Prostate gland (tissue), 2 donors: ENCODE measurements around the gene CACNA1H. TPM values are rescaled to one million over a fixed set of nuclear protein-coding genes. Genes with fewer than 3 reads are reported as not detected.
A peak's percentile ranks its signal among the peaks of the same experiment; 100 is the strongest.

Experiments used
- DNase-seq: peaks from one replicate; pipeline ENCODE4 v3.0.0-alpha.2; 2019; ENCODE audit warnings: low spot score
- H3K27ac ChIP-seq, 2 donors: fragments of 200-600 bp; sonication (generic); 2 replicates each; pipeline ENCODE4 v1.5.1; 2017 to 2019
- H3K27me3 ChIP-seq: fragments of 200-600 bp; sonication (generic); replicated peaks from 2 replicates; pipeline ENCODE4 v1.5.1; 2019; ENCODE audit not compliant: insufficient read depth
- H3K36me3 ChIP-seq, 2 donors: fragments of 200-600 bp; sonication (generic); 1 replicate in 1 of 2; 2 replicates in 1 of 2; pipeline versions ENCODE4 v1.5.1 to v1.8.1; 2017 to 2019
- H3K4me1 ChIP-seq: fragments of 200-600 bp; sonication (generic); replicated peaks from 2 replicates; pipeline ENCODE4 v1.5.1; 2019
- H3K4me3 ChIP-seq, 2 donors: fragments of 200-600 bp; sonication (generic); 2 replicates each; pipeline ENCODE4 v1.5.1; 2017 to 2019
- H3K9me3 ChIP-seq: fragments of 200-600 bp; sonication (generic); 2 replicates; pipeline ENCODE4 v1.5.1; 2017
- CTCF ChIP-seq, 4 experiments: fragments of 200-600 bp in 2 of 4; fragments of 450-650 bp in 2 of 4; sonication (generic) in 2 of 4; IDR thresholded peaks; 1 replicate in 3 of 4; 2 replicates in 1 of 4; pipeline ENCODE4 v1.5.1; 2016 to 2019; ENCODE audit warnings: antibody characterized with exemption in 4 of 4, mild to moderate bottlenecking in 2 of 4, moderate library complexity in 2 of 4
- POLR2A ChIP-seq: fragments of 450-650 bp; IDR thresholded peaks from one replicate; pipeline ENCODE4 v1.6.1; 2016; ENCODE audit warnings: antibody characterized with exemption, mild to moderate bottlenecking
- POLR2AphosphoS5 ChIP-seq: sonication (generic); formaldehyde crosslinking; IDR thresholded peaks from one replicate; pipeline ENCODE4 v1.6.1; 2017; ENCODE audit warnings: antibody characterized with exemption
- WGBS: methylation state at CpG from one replicate; pipeline ENCODE4 v1.1.5; 2018; 5-methylcytosine and 5-hydroxymethylcytosine counted together
- intact Hi-C: fragments of 100-400 bp; cut with DNase I; formaldehyde crosslinking; loops from one replicate; pipeline ENCODE4 v1.14.2; 2022
- total RNA-seq, 2 donors: library from RNA; depleted of rRNA; stranded (reverse); fragments of >200 nt; gene quantifications; one replicate each; pipeline ENCODE4 v1.1.0, GENCODE V29; 2016

Gene CACNA1H
- total RNA-seq, 2 donors from 2014 or later, result 32.5 to 111 TPM

- H3K4me1 ChIP-seq, result peaks cover 12% of the 10 kb centered on the region
- TF ChIP-seq POLR2AphosphoS5, result no peak
- no peak for TF ChIP-seq POLR2A
- TF ChIP-seq CTCF (IDR thresholded peaks at IDR 0.05), result no peak
- no peak overlapping the region for H3K4me3 ChIP-seq
- H3K36me3 ChIP-seq, result no peaks in the 10 kb centered on the region
- no peaks in the 10 kb centered on the region for H3K9me3 ChIP-seq
- intact Hi-C loops, result no loop called here
- WGBS, result 92% methylated on average over 17 of the region's 17 CpGs
- H3K27ac ChIP-seq, result no peak overlapping the region
- no peaks in the 10 kb centered on the region for H3K27me3 ChIP-seq
- no peak for DNase-seq
These were observed 12.1 kb downstream of the CACNA1H start for GRCh38 chr16:1164975-1165374.

- 84% methylated on average over 11 of the region's 12 CpGs for WGBS
- H3K4me1 ChIP-seq, result peaks cover 9% of the 10 kb centered on the region
- no peaks in the 10 kb centered on the region for H3K27me3 ChIP-seq
- DNase-seq, result no peak
- intact Hi-C loops, result no loop called here
- no peak for TF ChIP-seq CTCF (IDR thresholded peaks at IDR 0.05)
- TF ChIP-seq POLR2AphosphoS5, result no peak
- no peak for TF ChIP-seq POLR2A
- H3K9me3 ChIP-seq, result no peaks in the 10 kb centered on the region
- no peak overlapping the region for H3K4me3 ChIP-seq
- H3K36me3 ChIP-seq, result no peaks in the 10 kb centered on the region
- no peak overlapping the region for H3K27ac ChIP-seq
These were observed 12.6 kb downstream of the CACNA1H start for GRCh38 chr16:1165511-1165910.

- intact Hi-C loops, result no loop called here
- 63% methylated on average over 47 of the region's 52 CpGs for WGBS
- no peak for DNase-seq
- Histone ChIP-seq H3K36me3 (no peaks in the 10 kb centered on the region), H3K4me1 (no peaks in the 10 kb centered on the region), H3K4me3 (no peak overlapping the region), H3K9me3 (no peaks in the 10 kb centered on the region), H3K27ac (peak overlapping the region in 1 of 2 donors; percentile 63), H3K27me3 (no peaks in the 10 kb centered on the region)
- TF ChIP-seq POLR2AphosphoS5 (no peak), POLR2A (no peak), CTCF (IDR thresholded peaks at IDR 0.05) (no peak)
These were observed 14.6 kb downstream of the CACNA1H start for GRCh38 chr16:1167276-1168107.

- Histone ChIP-seq H3K4me1 (no peaks in the 10 kb centered on the region), H3K27ac (peak overlapping the region; percentile 63 to 67), H3K36me3 (no peaks in the 10 kb centered on the region), H3K27me3 (no peaks in the 10 kb centered on the region), H3K9me3 (no peaks in the 10 kb centered on the region), H3K4me3 (no peak overlapping the region)
- TF ChIP-seq POLR2A, result no peak
- TF ChIP-seq POLR2AphosphoS5, result no peak
- TF ChIP-seq CTCF (IDR thresholded peaks at IDR 0.05), result no peak
- no peak for DNase-seq
- intact Hi-C loops, result no loop called here
- 80% methylated on average over 14 of the region's 18 CpGs for WGBS
These were observed 15.9 kb downstream of the CACNA1H start for GRCh38 chr16:1168837-1169236.
